ENCODE results near the gene SMCP. TPM values are rescaled to one million over a fixed set of nuclear protein-coding genes. Genes with fewer than 3 reads are reported as not detected.

The SMCP gene
- not detected in 2 replicates for total RNA-seq (2014; rRNA removed)
- Bru-seq, nascent RNA = not detected
- not detected for BruChase-seq, experiment 1, labeled RNA remaining after a 6-hour chase
- not detected for BruChase-seq, experiment 2, labeled RNA remaining after a 2-hour chase
- long read RNA-seq = 0 reads

GRCh38 chr1:152878042-152878441, at the start of gene SMCP:
TSS of gene SMCP (plus strand) at chr1:152878322. CDS start at chr1:152884423, 6,101 bp downstream.
- H2AFZ ChIP-seq (ENCODE audit: low read length) = no peak within 1 kb of the TSS
- H3K4me2 ChIP-seq (ENCODE audit: low read length) = no peak within 1 kb of the TSS
- H3K79me2 ChIP-seq (ENCODE audit: low read length) = no peaks in the 10 kb centered on the region
- H3K27me3 ChIP-seq (ENCODE audit: low read length) = no peaks in the 10 kb centered on the region
- H3K9me3 ChIP-seq (ENCODE audit: low read length) = no peaks in the 10 kb centered on the region
- no peak within 1 kb of the TSS for H3K4me3 ChIP-seq (ENCODE audit: low read length)
- ATAC-seq (no peak), DNase-seq (peak; percentile 39)
- no peaks in the 10 kb centered on the region for H3F3A ChIP-seq (ENCODE audit: low read length, unreplicated experiment)
- H3K4me1 ChIP-seq (ENCODE audit: insufficient read depth, low read length) = peaks cover 9% of the 10 kb centered on the region
- H3K36me3 ChIP-seq (ENCODE audit: low read depth, low read length) = no peaks in the 10 kb centered on the region
- no peaks in the 10 kb centered on the region for H3K9me2 ChIP-seq (replicated peaks; ENCODE audit: low read length)
- ChIA-PET CTCF (no interaction called here), POLR2A (ENCODE audit: unreplicated experiment) (no interaction called here)
- no peak within 1 kb of the TSS for H3K9ac ChIP-seq (ENCODE audit: low read length)
- no peaks in the 10 kb centered on the region for H4K20me1 ChIP-seq (ENCODE audit: low read length)
- intact Hi-C loops (cut with micrococcal nuclease) = no loop called here
- no peak for TF ChIP-seq EZH2phosphoT487 (IDR thresholded peaks at IDR 0.05; ENCODE audit: borderline replicate concordance, low read length)
- peak; percentile 63 for TF ChIP-seq CTCF (conservative IDR thresholded peaks at IDR 0.05; ENCODE audit: low read depth, low read length)
- no peak within 1 kb of the TSS for H3K27ac ChIP-seq (ENCODE audit: low read length)
- no TSS peak for BruUV-seq (replicated peaks)

- peaks cover 11% of the 10 kb centered on the region; the same call in 1 of the 2 replicates for H3K27me3 ChIP-seq (ENCODE audit: low read length)
- DNase-seq (no peak), ATAC-seq (no peak)
- BruUV-seq (replicated peaks) = no TSS peak
- H2AFZ ChIP-seq (ENCODE audit: low read length) = no peak overlapping the region
- no peak overlapping the region for H3K9ac ChIP-seq (ENCODE audit: low read length)
- no peak overlapping the region for H3K4me2 ChIP-seq (ENCODE audit: low read length)
- no peaks in the 10 kb centered on the region for H3K9me2 ChIP-seq (replicated peaks; ENCODE audit: low read length)
- POLR2A ChIA-PET (ENCODE audit: unreplicated experiment) = no interaction called here
- no peak overlapping the region for H3K4me3 ChIP-seq (ENCODE audit: low read length)
- no peaks in the 10 kb centered on the region for H3F3A ChIP-seq (ENCODE audit: low read length, unreplicated experiment)
- H3K27ac ChIP-seq (ENCODE audit: low read length) = no peak overlapping the region
- no peaks in the 10 kb centered on the region for H3K79me2 ChIP-seq (ENCODE audit: low read length)
- no peaks in the 10 kb centered on the region for H4K20me1 ChIP-seq (ENCODE audit: low read length)
- CTCF ChIA-PET = no interaction called here
- no peaks in the 10 kb centered on the region for H3K36me3 ChIP-seq (ENCODE audit: low read depth, low read length)
- no peaks in the 10 kb centered on the region for H3K4me1 ChIP-seq (ENCODE audit: insufficient read depth, low read length)
- no peaks in the 10 kb centered on the region for H3K9me3 ChIP-seq (ENCODE audit: low read length)
- intact Hi-C loops (cut with micrococcal nuclease) = no loop called here
- TF ChIP-seq EZH2phosphoT487 (IDR thresholded peaks at IDR 0.05; ENCODE audit: borderline replicate concordance, low read length) = no peak
- TF ChIP-seq CTCF (conservative IDR thresholded peaks at IDR 0.05; ENCODE audit: low read depth, low read length) = no peak
- no peak for TF ChIP-seq EZH2 (IDR thresholded peaks at IDR 0.05; ENCODE audit: low read length, unreplicated experiment)
Measured at GRCh38 chr1:152836870-152837269, 41.3 kb upstream of the SMCP start.

- Histone ChIP-seq H3K4me2 (ENCODE audit: low read length) (no peak within 1 kb of the TSS), H3K27me3 (ENCODE audit: low read length) (peaks cover 15% of the 10 kb centered on the region), H3K4me3 (ENCODE audit: low read length) (no peak within 1 kb of the TSS), H3K36me3 (ENCODE audit: low read depth, low read length) (no peaks in the 10 kb centered on the region), H3K4me1 (ENCODE audit: insufficient read depth, low read length) (no peaks in the 10 kb centered on the region), H2AFZ (ENCODE audit: low read length) (no peak within 1 kb of the TSS), H4K20me1 (ENCODE audit: low read length) (no peaks in the 10 kb centered on the region), H3K9me3 (ENCODE audit: low read length) (no peaks in the 10 kb centered on the region), H3K9me2 (replicated peaks; ENCODE audit: low read length) (no peaks in the 10 kb centered on the region), H3K27ac (ENCODE audit: low read length) (no peak within 1 kb of the TSS), H3K79me2 (ENCODE audit: low read length) (no peaks in the 10 kb centered on the region), H3F3A (ENCODE audit: low read length, unreplicated experiment) (no peaks in the 10 kb centered on the region), H3K9ac (ENCODE audit: low read length) (no peak within 1 kb of the TSS)
- no TSS peak for BruUV-seq (replicated peaks)
- DNase-seq = no peak
- TF ChIP-seq EZH2phosphoT487 (IDR thresholded peaks at IDR 0.05; ENCODE audit: borderline replicate concordance, low read length) (no peak), CTCF (conservative IDR thresholded peaks at IDR 0.05; ENCODE audit: low read depth, low read length) (no peak), EZH2 (IDR thresholded peaks at IDR 0.05; ENCODE audit: low read length, unreplicated experiment) (no peak)
- no peak for ATAC-seq
- intact Hi-C loops (cut with micrococcal nuclease) = no loop called here
- ChIA-PET POLR2A (ENCODE audit: unreplicated experiment) (no interaction called here), CTCF (no interaction called here)
Measured at GRCh38 chr1:152842556-152842955, 35.6 kb upstream of the SMCP start, which contains the start of gene LCE6A. TSS of gene LCE6A (plus strand) at chr1:152842856. CDS start at chr1:152843521, 665 bp downstream.

Data from PC-3 (cell line).